Activated CD4-positive, alpha-beta T cell treated with anti-CD3 and anti-CD28 coated beads for 36 hours (primary cell): Measurements from ENCODE around the gene DHRS7C. TPM values are rescaled to one million over a fixed set of nuclear protein-coding genes. Genes with fewer than 3 reads are reported as not detected.

Experiments
- ATAC-seq: fragments of 200-7000 bp; cut with Tn5 transposase; one replicate; pipeline ENCODE4 v1.10.0; 2021; ENCODE audit warnings: mild to moderate bottlenecking, moderate library complexity
- CTCF ChIA-PET: fragments of 350-600 bp; sonication (Branson Sonifier 250); formaldehyde crosslinking; loops from one replicate; lab custom pipeline; 2021; ENCODE audit warnings: antibody characterized with exemption; lab: Charles Lee
- POLR2A ChIA-PET: fragments of 350-600 bp; sonication (Branson Sonifier 250); formaldehyde crosslinking; loops from one replicate; lab custom pipeline; 2021; ENCODE audit warnings: antibody characterized with exemption, inconsistent platforms; lab: Charles Lee
- DNase-seq: peaks from one replicate; pipeline ENCODE4 v3.0.0-alpha.2; 2020
- H3K27ac Mint-ChIP-seq: one replicate; pipeline ENCODE4 v1.8.0; 2021; ENCODE audit warnings: mixed read lengths
- H3K27me3 Mint-ChIP-seq: one replicate; pipeline ENCODE4 v1.8.0; 2021; ENCODE audit warnings: mixed read lengths
- H3K36me3 Mint-ChIP-seq: one replicate; pipeline ENCODE4 v1.8.0; 2021; ENCODE audit warnings: low read depth, mixed read lengths
- H3K4me1 Mint-ChIP-seq: one replicate; pipeline ENCODE4 v1.8.0; 2021; ENCODE audit warnings: mixed read lengths
- H3K4me3 Mint-ChIP-seq: one replicate; pipeline ENCODE4 v1.8.0; 2021; ENCODE audit warnings: mild to moderate bottlenecking, moderate library complexity, mixed read lengths
- H3K9me3 Mint-ChIP-seq: one replicate; pipeline ENCODE4 v1.8.0; 2021; ENCODE audit warnings: low read depth, mixed read lengths
- intact Hi-C, 2 experiments: fragments of 100-400 bp; cut with DNase I in 1 of 2; cut with micrococcal nuclease in 1 of 2; formaldehyde crosslinking; loops; one replicate each; pipeline versions ENCODE4 v1.14.2 to v1.15.1; 2022 to 2024; cut with DNase I, micrococcal nuclease
- total RNA-seq, 2 experiments: library from RNA; stranded (reverse); gene quantifications; one replicate each; pipeline ENCODE4 v1.2.3, GENCODE V29; 2021

The DHRS7C gene
- not detected for total RNA-seq

DNA sequence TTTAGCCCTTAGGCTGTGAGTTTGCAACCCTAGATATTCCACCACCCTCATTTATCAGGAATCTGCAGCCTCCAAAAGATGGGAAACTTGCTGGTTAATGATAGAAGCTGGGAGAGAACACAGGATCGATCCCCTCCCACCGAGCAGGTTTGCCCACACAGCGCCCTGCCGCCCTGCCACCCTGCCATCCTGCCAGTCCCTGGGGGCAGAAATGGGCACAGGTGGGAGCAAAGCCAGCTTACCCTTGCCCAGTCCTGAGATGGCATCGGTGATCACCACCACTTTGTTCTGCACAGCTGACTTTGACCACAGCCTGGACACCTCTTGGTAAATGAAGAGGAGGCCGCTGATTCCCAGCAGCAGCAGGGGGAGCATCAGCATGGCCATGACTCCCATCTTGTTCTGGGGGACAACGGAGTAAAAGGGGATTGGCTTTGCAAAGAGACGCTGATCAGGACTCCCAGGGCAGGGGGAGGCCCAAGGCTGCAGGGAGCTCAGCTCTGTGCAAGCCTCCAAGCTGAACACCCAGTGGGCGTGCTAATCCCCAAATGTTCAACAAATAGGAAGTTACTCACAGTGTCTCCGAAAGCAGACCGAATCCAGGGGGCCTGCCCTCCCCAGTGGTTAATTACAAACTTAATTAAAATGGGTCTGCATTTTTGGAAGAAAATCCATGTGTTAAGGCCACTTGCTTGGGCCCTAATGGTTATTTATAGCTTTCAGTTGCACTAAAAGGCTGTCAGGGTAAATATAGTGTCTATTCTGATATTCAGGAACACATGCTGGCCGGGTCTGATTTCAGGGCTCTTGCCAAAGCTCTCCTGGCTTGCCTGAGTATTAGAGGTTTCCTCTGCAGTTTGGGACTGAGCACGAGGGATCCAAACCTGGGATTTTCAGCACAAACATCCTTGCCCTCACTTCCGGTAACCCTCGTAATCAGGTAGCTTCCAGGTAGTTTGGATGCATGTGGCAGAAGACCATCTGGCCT is at the start of gene DHRS7C:
DHRS7C (minus strand) TSS at position 704 of the 988 bp plus-strand sequence; CDS start at position 396, 308 bp downstream.
- ChIA-PET CTCF (interaction anchor here (0.6 kb wide), 2 partner anchors 9 to 296 kb away, joined by 3 to 4 read pairs; no protein-coding TSS in a partner anchor), POLR2A (no interaction called here)
- Mint-ChIP-seq H3K4me1 (no peaks in the 10 kb centered on the region), H3K4me3 (no peak within 1 kb of the TSS), H3K27ac (no peak within 1 kb of the TSS), H3K9me3 (no peaks in the 10 kb centered on the region), H3K36me3 (no peaks in the 10 kb centered on the region), H3K27me3 (peaks cover 4% of the 10 kb centered on the region)
- ATAC-seq (no peak), DNase-seq (no peak)
- intact Hi-C loops, result loop anchor here in 1 of 2 experiments (10.0 kb wide), 1 partner anchor 76 kb away; no protein-coding TSS in a partner anchor

DNA sequence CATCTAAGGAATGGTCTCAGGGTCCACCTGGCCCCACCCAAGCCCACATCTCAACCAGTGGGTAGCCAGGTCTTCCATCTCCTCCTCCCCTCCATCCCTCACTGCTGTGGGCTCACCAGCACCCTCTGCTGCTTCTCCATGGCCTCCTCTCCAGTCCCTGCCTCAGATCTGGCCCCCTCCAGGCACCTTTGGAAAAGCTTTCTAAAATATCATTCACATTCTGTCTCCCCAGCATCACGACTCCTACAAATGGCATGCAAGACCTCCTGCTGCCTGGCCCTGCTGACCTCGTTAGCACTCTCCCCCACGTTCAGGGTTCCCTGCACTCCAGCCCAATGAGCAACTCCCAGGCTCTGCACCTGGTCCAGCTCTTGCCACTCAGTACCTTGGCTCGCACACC is 48.0 kb upstream of the DHRS7C start:
- peaks cover 13% of the 10 kb centered on the region for H3K27me3 Mint-ChIP-seq
- H3K4me1 Mint-ChIP-seq, result no peaks in the 10 kb centered on the region
- POLR2A ChIA-PET, result no interaction called here
- no peak overlapping the region for H3K27ac Mint-ChIP-seq
- ATAC-seq, result no peak
- no peaks in the 10 kb centered on the region for H3K9me3 Mint-ChIP-seq
- intact Hi-C loops, result no loop called here
- H3K36me3 Mint-ChIP-seq, result no peaks in the 10 kb centered on the region
- CTCF ChIA-PET, result no interaction called here
- DNase-seq, result no peak
- no peak overlapping the region for H3K4me3 Mint-ChIP-seq

DNA sequence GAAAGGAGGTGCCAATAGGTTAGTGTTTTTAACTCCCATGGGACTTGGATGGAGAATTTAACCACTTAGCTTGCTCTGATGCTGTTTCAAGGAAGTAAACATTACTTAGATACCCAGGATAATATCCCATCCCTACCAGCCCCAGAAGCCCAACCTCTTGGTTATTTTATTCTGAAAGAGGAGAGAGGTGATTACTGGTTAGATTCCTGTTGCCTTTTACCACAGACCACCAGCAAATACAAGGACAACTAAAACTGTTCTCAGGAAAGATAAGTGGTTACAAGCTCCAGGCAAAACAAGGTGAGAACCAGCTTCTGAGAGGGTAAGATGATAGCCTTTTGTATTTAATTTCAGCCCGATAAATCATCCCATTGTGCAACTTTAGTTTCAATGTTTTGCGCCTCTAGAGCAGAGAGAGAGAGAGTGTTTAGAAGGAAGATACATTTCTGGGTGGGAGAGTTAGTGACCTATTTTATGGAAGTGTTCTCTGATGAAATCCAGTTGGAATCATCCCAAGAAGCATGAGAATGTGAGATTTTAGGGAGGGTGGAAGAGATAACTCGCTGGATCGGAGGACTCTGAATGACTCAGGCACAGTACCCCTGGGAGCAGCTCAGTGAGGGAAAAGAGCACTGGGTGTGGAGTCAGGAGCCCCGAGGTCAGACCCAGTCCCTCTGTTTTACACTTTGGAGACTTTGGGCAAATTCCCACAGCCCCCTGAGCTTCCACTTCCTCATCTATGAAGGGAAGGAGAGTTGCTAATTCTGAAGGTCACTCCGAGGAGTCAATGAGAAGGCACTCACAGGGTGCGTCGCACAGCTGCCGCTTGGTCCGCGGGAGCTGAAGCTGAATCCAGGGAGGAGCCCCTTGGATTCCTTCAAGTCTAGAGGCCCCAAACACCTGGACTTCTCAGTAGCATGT is 46.4 kb upstream of the DHRS7C start:
- no peaks in the 10 kb centered on the region for H3K36me3 Mint-ChIP-seq
- CTCF ChIA-PET, result no interaction called here
- POLR2A ChIA-PET, result no interaction called here
- H3K9me3 Mint-ChIP-seq, result no peaks in the 10 kb centered on the region
- intact Hi-C loops, result no loop called here
- H3K27me3 Mint-ChIP-seq, result peaks cover 11% of the 10 kb centered on the region
- no peak overlapping the region for H3K27ac Mint-ChIP-seq
- H3K4me3 Mint-ChIP-seq, result no peak overlapping the region
- ATAC-seq (no peak), DNase-seq (no peak)
- H3K4me1 Mint-ChIP-seq, result no peaks in the 10 kb centered on the region

GRCh38 chr17:9833922-9834321 is 42.5 kb upstream of the DHRS7C start:
- H3K27me3 Mint-ChIP-seq, result peaks cover 9% of the 10 kb centered on the region
- H3K4me3 Mint-ChIP-seq, result no peak overlapping the region
- no peaks in the 10 kb centered on the region for H3K36me3 Mint-ChIP-seq
- no peak for DNase-seq
- intact Hi-C loops, result no loop called here
- H3K9me3 Mint-ChIP-seq, result no peaks in the 10 kb centered on the region
- POLR2A ChIA-PET, result no interaction called here
- H3K4me1 Mint-ChIP-seq, result no peaks in the 10 kb centered on the region
- ATAC-seq, result no peak
- CTCF ChIA-PET, result no interaction called here
- no peak overlapping the region for H3K27ac Mint-ChIP-seq

DNA sequence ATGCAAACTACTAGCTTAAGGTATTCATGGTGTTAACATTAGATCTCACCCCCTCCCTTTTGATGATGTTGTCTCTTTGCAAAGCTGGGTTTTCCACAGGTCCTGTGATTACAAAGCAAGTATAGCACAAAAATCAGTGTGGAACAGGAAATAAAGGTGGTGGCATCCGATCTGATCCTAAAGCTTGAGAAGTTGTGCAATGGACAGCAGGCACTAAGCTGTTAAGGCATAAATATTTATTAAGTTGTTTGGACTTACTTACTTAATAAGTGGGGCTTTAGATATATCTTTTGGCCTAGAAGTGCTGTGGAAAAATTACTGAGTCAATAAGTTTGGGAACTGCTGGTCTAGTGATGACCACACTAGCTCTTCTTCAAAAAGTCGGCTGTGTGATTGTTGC is 39.3 kb upstream of the DHRS7C start:
- Mint-ChIP-seq H3K4me3 (no peak overlapping the region), H3K4me1 (no peaks in the 10 kb centered on the region), H3K27me3 (peaks cover 5% of the 10 kb centered on the region), H3K27ac (no peak overlapping the region), H3K36me3 (no peaks in the 10 kb centered on the region), H3K9me3 (no peaks in the 10 kb centered on the region)
- ChIA-PET POLR2A (no interaction called here), CTCF (no interaction called here)
- intact Hi-C loops, result no loop called here
- no peak for ATAC-seq
- no peak for DNase-seq

- ChIA-PET POLR2A (no interaction called here), CTCF (no interaction called here)
- Mint-ChIP-seq H3K9me3 (no peaks in the 10 kb centered on the region), H3K36me3 (no peaks in the 10 kb centered on the region), H3K27ac (no peak overlapping the region), H3K4me3 (no peak overlapping the region), H3K27me3 (peaks cover 2% of the 10 kb centered on the region), H3K4me1 (no peaks in the 10 kb centered on the region)
- no peak for ATAC-seq
- intact Hi-C loops, result no loop called here
- DNase-seq, result no peak
These were observed 38.0 kb upstream of the DHRS7C start for GRCh38 chr17:9829343-9829742.

GRCh38 chr17:9828296-9829295 is 37.2 kb upstream of the DHRS7C start:
- Mint-ChIP-seq H3K9me3 (no peaks in the 10 kb centered on the region), H3K4me3 (no peak overlapping the region), H3K4me1 (no peaks in the 10 kb centered on the region), H3K27ac (no peak overlapping the region), H3K27me3 (peaks cover 6% of the 10 kb centered on the region), H3K36me3 (no peaks in the 10 kb centered on the region)
- DNase-seq, result no peak
- no peak for ATAC-seq
- intact Hi-C loops, result no loop called here
- CTCF ChIA-PET, result no interaction called here
- POLR2A ChIA-PET, result no interaction called here

DNA sequence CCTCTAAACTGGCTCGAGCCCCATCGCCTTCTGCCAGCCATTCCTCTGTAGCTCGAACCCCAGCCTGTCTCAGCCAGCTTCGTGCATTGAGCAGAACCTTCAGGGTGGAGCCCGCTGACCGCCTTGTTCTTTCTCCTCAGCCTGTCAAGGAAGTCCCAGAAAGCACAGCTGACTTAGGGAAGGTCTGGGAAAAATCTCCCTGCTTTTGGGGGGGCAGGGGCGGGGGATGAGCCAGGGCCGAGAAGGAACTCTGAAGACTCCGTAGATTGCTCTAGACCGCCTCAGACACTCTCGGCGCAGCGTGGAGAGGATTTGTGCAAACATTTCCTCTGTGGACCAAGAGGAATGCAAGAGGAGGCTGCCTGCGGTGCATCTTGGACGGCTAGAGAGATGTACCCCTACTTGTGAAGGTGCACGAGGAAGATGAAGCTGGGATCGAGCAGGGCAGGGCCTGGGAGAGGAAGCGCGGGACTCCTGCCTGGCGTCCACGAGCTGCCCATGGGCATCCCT is 34.3 kb upstream of the DHRS7C start, which contains the start of gene GLP2R:
GLP2R (plus strand) TSS at position 284 of the 510 bp plus-strand sequence; CDS start at position 424, 140 bp downstream.
- ChIA-PET POLR2A (no interaction called here), CTCF (interaction anchor here (0.6 kb wide), 1 partner anchor 1454 kb away, joined by 3 read pairs; no protein-coding TSS in a partner anchor)
- intact Hi-C loops, result no loop called here
- H3K4me3 Mint-ChIP-seq, result no peak within 1 kb of the TSS
- H3K9me3 Mint-ChIP-seq, result no peaks in the 10 kb centered on the region
- no peaks in the 10 kb centered on the region for H3K36me3 Mint-ChIP-seq
- no peak for ATAC-seq
- peaks cover 9% of the 10 kb centered on the region for H3K27me3 Mint-ChIP-seq
- H3K4me1 Mint-ChIP-seq, result no peaks in the 10 kb centered on the region
- no peak within 1 kb of the TSS for H3K27ac Mint-ChIP-seq
- DNase-seq, result no peak

DNA sequence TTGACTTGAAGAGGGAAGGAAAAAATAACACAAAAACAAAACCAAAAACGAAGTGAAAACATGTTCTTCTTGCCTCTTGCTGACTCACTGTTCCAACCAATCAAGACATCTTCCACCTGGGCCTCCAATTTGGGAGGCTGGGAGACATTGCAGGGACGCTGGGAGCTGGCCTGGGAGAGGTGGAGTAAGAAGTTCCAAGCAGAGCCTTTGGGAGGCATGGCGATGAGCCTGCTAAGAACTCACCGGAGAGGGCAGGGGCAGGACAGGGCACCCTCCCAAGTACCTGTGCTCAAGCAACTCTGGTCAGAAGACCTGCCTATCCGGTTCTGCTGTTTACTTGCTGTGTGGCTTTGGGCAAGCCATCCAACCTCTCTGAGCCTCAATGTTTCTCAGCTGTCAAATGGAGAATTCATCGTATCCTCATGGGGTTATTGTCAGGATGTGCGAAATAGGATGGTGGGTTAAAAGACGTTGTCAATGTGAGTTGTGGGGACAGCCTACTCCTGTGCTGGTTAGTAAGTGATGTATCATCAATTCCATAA is 33.5 kb upstream of the DHRS7C start:
- POLR2A ChIA-PET, result no interaction called here
- CTCF ChIA-PET, result interaction anchor here (0.6 kb wide), 1 partner anchor 1455 kb away, joined by 3 read pairs; no protein-coding TSS in a partner anchor
- H3K9me3 Mint-ChIP-seq, result no peaks in the 10 kb centered on the region
- H3K4me3 Mint-ChIP-seq, result no peak overlapping the region
- no peak for DNase-seq
- no peaks in the 10 kb centered on the region for H3K36me3 Mint-ChIP-seq
- peaks cover 9% of the 10 kb centered on the region for H3K27me3 Mint-ChIP-seq
- intact Hi-C loops, result no loop called here
- no peaks in the 10 kb centered on the region for H3K4me1 Mint-ChIP-seq
- H3K27ac Mint-ChIP-seq, result no peak overlapping the region
- ATAC-seq, result no peak

DNA sequence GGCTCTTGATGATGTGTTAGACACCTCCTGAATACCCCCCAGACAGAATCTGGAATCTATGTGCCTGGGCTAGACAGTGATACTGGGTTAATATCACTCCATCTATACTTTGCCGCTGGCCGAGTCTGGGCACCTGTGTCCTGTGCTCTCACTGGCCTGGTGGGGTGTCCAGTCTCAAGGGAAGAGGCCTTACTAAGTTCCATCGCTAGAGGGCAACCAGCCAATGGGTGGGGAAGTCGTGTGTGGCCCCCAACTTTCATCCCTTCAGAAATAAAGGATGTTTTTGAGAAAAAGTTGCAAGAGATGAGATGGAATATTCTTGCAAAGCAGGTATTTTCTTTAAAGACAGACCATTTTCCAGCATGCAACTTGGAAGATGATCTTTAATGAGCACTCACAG is 32.7 kb upstream of the DHRS7C start:
- Mint-ChIP-seq H3K4me3 (no peak overlapping the region), H3K4me1 (no peaks in the 10 kb centered on the region), H3K27me3 (peaks cover 9% of the 10 kb centered on the region), H3K36me3 (no peaks in the 10 kb centered on the region), H3K9me3 (no peaks in the 10 kb centered on the region), H3K27ac (no peak overlapping the region)
- intact Hi-C loops, result no loop called here
- no peak for DNase-seq
- CTCF ChIA-PET, result no interaction called here
- POLR2A ChIA-PET, result no interaction called here
- ATAC-seq, result no peak
